ENCODE measurements around the gene SOWAHC.

Gene SOWAHC

GRCh38 chr2:109654326-109655050 lies 40.3 kb downstream of the SOWAHC start:
- no peak overlapping the region for H3K27ac ChIP-seq
- no peak for TF ChIP-seq CTCF (IDR thresholded peaks at IDR 0.05)
- no peak for TF ChIP-seq ZFX (IDR thresholded peaks at IDR 0.05; ENCODE audit: borderline replicate concordance)

- TF ChIP-seq ZFX (IDR thresholded peaks at IDR 0.05; ENCODE audit: borderline replicate concordance) (no peak), CTCF (IDR thresholded peaks at IDR 0.05) (no peak)
- H3K27ac ChIP-seq, result no peak overlapping the region
These were observed 41.1 kb downstream of the SOWAHC start for GRCh38 chr2:109655287-109655686.

- TF ChIP-seq CTCF (IDR thresholded peaks at IDR 0.05) (no peak), ZFX (IDR thresholded peaks at IDR 0.05; ENCODE audit: borderline replicate concordance) (no peak)
- no peak overlapping the region for H3K27ac ChIP-seq
These were observed 45.4 kb downstream of the SOWAHC start for GRCh38 chr2:109659396-109660045.

GRCh38 chr2:109660046-109660860 lies 46.1 kb downstream of the SOWAHC start:
- no peak for TF ChIP-seq ZFX (IDR thresholded peaks at IDR 0.05; ENCODE audit: borderline replicate concordance)
- no peak for TF ChIP-seq CTCF (IDR thresholded peaks at IDR 0.05)
- no peak overlapping the region for H3K27ac ChIP-seq

- peak; percentile 16; the same call in 1 of the 2 replicates for TF ChIP-seq CTCF (IDR thresholded peaks at IDR 0.05)
- no peak for TF ChIP-seq ZFX (IDR thresholded peaks at IDR 0.05; ENCODE audit: borderline replicate concordance)
- H3K27ac ChIP-seq, result no peak overlapping the region
These were observed 48.7 kb downstream of the SOWAHC start for GRCh38 chr2:109662889-109663288.

GRCh38 chr2:109663721-109664120 lies 49.6 kb downstream of the SOWAHC start:
- H3K27ac ChIP-seq, result no peak overlapping the region
- TF ChIP-seq ZFX (IDR thresholded peaks at IDR 0.05; ENCODE audit: borderline replicate concordance) (no peak), CTCF (IDR thresholded peaks at IDR 0.05) (no peak)

Measured in 22Rv1 (cell line).